Measurements from ENCODE around the gene TFR2.

TFR2 gene

GRCh38 chr7:100572949-100573675 is 68.2 kb downstream of the TFR2 start:
- H3K27me3 ChIP-seq (ENCODE audit: low read length), result no peaks in the 10 kb centered on the region
- H3K36me3 ChIP-seq (ENCODE audit: low read length), result no peaks in the 10 kb centered on the region
- no peaks in the 10 kb centered on the region for H4K20me1 ChIP-seq (ENCODE audit: low read depth, low read length)
- H3K4me3 ChIP-seq (ENCODE audit: insufficient read depth, low read length, poor library complexity, severe bottlenecking), result no peak overlapping the region
- H2AFZ ChIP-seq (ENCODE audit: low read depth, low read length, severe bottlenecking), result no peak overlapping the region
- no peak for TF ChIP-seq EZH2phosphoT487 (conservative IDR thresholded peaks at IDR 0.05; ENCODE audit: low read length)
- H3K79me2 ChIP-seq (ENCODE audit: insufficient read depth, low read length), result no peaks in the 10 kb centered on the region
- H3K4me2 ChIP-seq (ENCODE audit: low read depth, low read length, poor library complexity, severe bottlenecking), result no peak overlapping the region
- H3K9ac ChIP-seq (ENCODE audit: low read length), result no peak overlapping the region
- H3K9me3 ChIP-seq (ENCODE audit: insufficient read depth, low read length), result no peaks in the 10 kb centered on the region
- H3K9me2 ChIP-seq (replicated peaks; ENCODE audit: insufficient read depth, low read length), result no peaks in the 10 kb centered on the region
- H3K27ac ChIP-seq (ENCODE audit: low read depth, low read length), result no peak overlapping the region
- H3F3A ChIP-seq (ENCODE audit: insufficient read depth), result no peaks in the 10 kb centered on the region

- Histone ChIP-seq H3F3A (ENCODE audit: insufficient read depth) (no peaks in the 10 kb centered on the region), H3K79me2 (ENCODE audit: insufficient read depth, low read length) (no peaks in the 10 kb centered on the region), H3K4me3 (ENCODE audit: insufficient read depth, low read length, poor library complexity, severe bottlenecking) (no peak overlapping the region), H4K20me1 (ENCODE audit: low read depth, low read length) (no peaks in the 10 kb centered on the region), H3K9me2 (replicated peaks; ENCODE audit: insufficient read depth, low read length) (no peaks in the 10 kb centered on the region), H2AFZ (ENCODE audit: low read depth, low read length, severe bottlenecking) (no peak overlapping the region), H3K27ac (ENCODE audit: low read depth, low read length) (no peak overlapping the region), H3K36me3 (ENCODE audit: low read length) (no peaks in the 10 kb centered on the region), H3K4me2 (ENCODE audit: low read depth, low read length, poor library complexity, severe bottlenecking) (no peak overlapping the region), H3K9me3 (ENCODE audit: insufficient read depth, low read length) (no peaks in the 10 kb centered on the region), H3K27me3 (ENCODE audit: low read length) (no peaks in the 10 kb centered on the region), H3K9ac (ENCODE audit: low read length) (no peak overlapping the region)
- no peak for TF ChIP-seq EZH2phosphoT487 (conservative IDR thresholded peaks at IDR 0.05; ENCODE audit: low read length)
- TF ChIP-seq CTCF (IDR thresholded peaks at IDR 0.05; ENCODE audit: insufficient read depth, low read length, poor library complexity, severe bottlenecking), result no peak
Observed at GRCh38 chr7:100572281-100572948, 68.9 kb downstream of the TFR2 start.

- Histone ChIP-seq H3K9me3 (ENCODE audit: insufficient read depth, low read length) (no peaks in the 10 kb centered on the region), H3K27ac (ENCODE audit: low read depth, low read length) (no peak overlapping the region), H3K79me2 (ENCODE audit: insufficient read depth, low read length) (no peaks in the 10 kb centered on the region), H2AFZ (ENCODE audit: low read depth, low read length, severe bottlenecking) (no peak overlapping the region), H3K9ac (ENCODE audit: low read length) (no peak overlapping the region), H3K27me3 (ENCODE audit: low read length) (no peaks in the 10 kb centered on the region), H3K9me2 (replicated peaks; ENCODE audit: insufficient read depth, low read length) (no peaks in the 10 kb centered on the region), H3K36me3 (ENCODE audit: low read length) (no peaks in the 10 kb centered on the region), H4K20me1 (ENCODE audit: low read depth, low read length) (no peaks in the 10 kb centered on the region), H3K4me3 (ENCODE audit: insufficient read depth, low read length, poor library complexity, severe bottlenecking) (no peak overlapping the region), H3F3A (ENCODE audit: insufficient read depth) (no peaks in the 10 kb centered on the region), H3K4me2 (ENCODE audit: low read depth, low read length, poor library complexity, severe bottlenecking) (no peak overlapping the region)
- TF ChIP-seq EZH2phosphoT487 (conservative IDR thresholded peaks at IDR 0.05; ENCODE audit: low read length), result no peak
- TF ChIP-seq CTCF (IDR thresholded peaks at IDR 0.05; ENCODE audit: insufficient read depth, low read length, poor library complexity, severe bottlenecking), result no peak
Observed at GRCh38 chr7:100571829-100572116, 69.6 kb downstream of the TFR2 start.

Data from SU-DHL-6 (cell line).